Pancreas (tissue), 10 donors: ENCODE measurements around the gene AAR2. TPM values are rescaled to one million over a fixed set of nuclear protein-coding genes. Genes with fewer than 3 reads are reported as not detected.

Source experiments
- ATAC-seq, 4 donors: fragments of 200-7000 bp; cut with Tn5 transposase; one replicate each; pipeline versions ENCODE4 v1.8.0 to v1.9.1; 2020; ENCODE audit warnings: mild to moderate bottlenecking in 4 of 4, moderate library complexity in 4 of 4
- DNase-seq, 6 donors: peaks; one replicate each; pipeline ENCODE4 v3.0.0-alpha.2; 2020
- FAIRE-seq: peaks from 2 replicates; lab custom pipeline; 2012; peaks lifted over from hg19 to GRCh38; lab: Jason Lieb, UNC
- H3K27ac ChIP-seq, 4 donors: fragments of 200-600 bp; sonication (generic); 1 replicate in 3 of 4; 2 replicates in 1 of 4; pipeline versions ENCODE4 v1.5.0 to v1.8.0; 2020
- H3K27me3 ChIP-seq, 4 donors: fragments of 200-600 bp; one replicate each; pipeline ENCODE4 v1.8.0; 2021
- H3K36me3 ChIP-seq, 3 donors: fragments of 200-600 bp; sonication (generic) in 1 of 3; one replicate each; pipeline versions ENCODE4 v1.5.0 to v1.8.0; 2020 to 2021
- H3K4me1 ChIP-seq, 3 donors: fragments of 200-600 bp; one replicate each; pipeline ENCODE4 v1.8.0; 2021
- H3K4me3 ChIP-seq, 4 donors: fragments of 200-600 bp; sonication (generic) in 2 of 4; one replicate each; pipeline versions ENCODE4 v1.5.0 to v1.8.0; 2020 to 2021
- H3K9me3 ChIP-seq, 4 donors: fragments of 200-600 bp; one replicate each; pipeline ENCODE4 v1.8.0; 2021
- WGBS, 2 donors: extraction: QIAGEN DNeasy Blood & Tissue Kit; methylation state at CpG; one replicate each; pipeline ENCODE4 v1.1.7; 2013; 5-methylcytosine and 5-hydroxymethylcytosine counted together
- intact Hi-C, 3 donors: fragments of 100-400 bp; cut with DNase I; formaldehyde crosslinking; loops; one replicate each; pipeline versions ENCODE4 v1.11.1 to v1.14.2; 2022
- polyA plus RNA-seq, 2 donors: library from polyadenylated mRNA; stranded (reverse); fragments of 200-250 nt; gene quantifications; one replicate each; pipeline ENCODE4 v1.2.3, GENCODE V29; 2013
- total RNA-seq, 6 donors: library from RNA; stranded (reverse); fragmentation: NEBNext Ultra II Directional in 4 of 6; extraction: Animal tissue kit (Norgen Biotek cat#: 25700) in 4 of 6; gene quantifications; one replicate each; pipeline versions ENCODE4 v1.2.1 to v1.2.4, GENCODE V29; 2021 to 2023
- TF ChIP-seq, protein P1 (sequence below), 4 donors: fragments of 200-600 bp; sonication (generic) in 3 of 4; IDR thresholded peaks; one replicate each; pipeline versions ENCODE4 v1.5.0 to v1.8.0; 2021; ENCODE audit warnings: antibody characterized with exemption in 4 of 4
- donor health status: healthy with polysubstance abuse.
- donor health status: DM: no; HTN: no; CAD: no; lungs with moderate emphysema.
- donor health status: DM: no; HTN: no; CAD: no.
- donor health status: control.
- donor health status: control.
- donor health status: Bipolar disorder and iron deficiency.
- donor health status: DM: yes; HTN: yes; CAD: no.
- donor health status: DM: no; HTN: no; CAD: no.
- donor health status: DM: no; HTN: no; CAD: no.
- donor health status: DM: yes; HTN: yes; CAD: no.

Gene AAR2
- total and polyA plus RNA-seq, 8 donors = 7.0 to 18.0 (median 9.5) TPM

DNA sequence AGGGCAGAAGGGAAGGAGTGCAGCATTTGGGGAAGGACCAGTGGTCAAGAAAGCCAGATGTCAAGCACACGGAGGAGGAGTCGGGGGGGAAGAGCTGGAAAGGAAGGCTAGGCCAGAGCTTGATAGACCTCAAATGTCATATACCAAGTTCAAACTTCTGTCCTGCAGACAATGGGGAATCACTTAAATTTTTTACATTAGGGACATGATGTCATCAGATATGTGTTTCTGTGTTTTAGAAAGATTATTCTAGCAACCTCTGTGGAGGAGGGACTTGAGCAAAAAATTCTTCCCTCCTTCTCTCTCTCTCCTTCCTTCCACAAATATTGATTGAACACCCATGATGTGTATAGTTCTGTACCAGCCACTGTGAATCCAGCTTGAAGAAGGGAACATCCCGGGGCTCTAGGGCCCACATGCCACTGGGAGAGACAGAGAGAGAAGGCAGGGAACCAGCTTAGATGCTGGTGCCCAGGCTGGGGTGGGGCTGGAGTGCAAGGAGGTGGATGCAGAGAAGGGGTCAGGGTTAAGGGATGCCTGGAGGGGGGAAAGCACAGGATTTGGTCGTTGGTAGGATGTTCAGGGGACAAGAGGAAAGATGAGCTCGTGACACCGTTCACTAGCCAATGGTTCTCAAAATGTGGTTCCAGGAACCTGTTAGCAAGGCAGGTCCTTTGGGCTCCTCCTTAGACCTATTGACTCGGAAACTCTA, 19.8 kb upstream of the AAR2 start:
- no peak overlapping the region for H3K4me3 ChIP-seq
- no peaks in the 10 kb centered on the region for H3K4me1 ChIP-seq
- TF ChIP-seq, protein P1, sequence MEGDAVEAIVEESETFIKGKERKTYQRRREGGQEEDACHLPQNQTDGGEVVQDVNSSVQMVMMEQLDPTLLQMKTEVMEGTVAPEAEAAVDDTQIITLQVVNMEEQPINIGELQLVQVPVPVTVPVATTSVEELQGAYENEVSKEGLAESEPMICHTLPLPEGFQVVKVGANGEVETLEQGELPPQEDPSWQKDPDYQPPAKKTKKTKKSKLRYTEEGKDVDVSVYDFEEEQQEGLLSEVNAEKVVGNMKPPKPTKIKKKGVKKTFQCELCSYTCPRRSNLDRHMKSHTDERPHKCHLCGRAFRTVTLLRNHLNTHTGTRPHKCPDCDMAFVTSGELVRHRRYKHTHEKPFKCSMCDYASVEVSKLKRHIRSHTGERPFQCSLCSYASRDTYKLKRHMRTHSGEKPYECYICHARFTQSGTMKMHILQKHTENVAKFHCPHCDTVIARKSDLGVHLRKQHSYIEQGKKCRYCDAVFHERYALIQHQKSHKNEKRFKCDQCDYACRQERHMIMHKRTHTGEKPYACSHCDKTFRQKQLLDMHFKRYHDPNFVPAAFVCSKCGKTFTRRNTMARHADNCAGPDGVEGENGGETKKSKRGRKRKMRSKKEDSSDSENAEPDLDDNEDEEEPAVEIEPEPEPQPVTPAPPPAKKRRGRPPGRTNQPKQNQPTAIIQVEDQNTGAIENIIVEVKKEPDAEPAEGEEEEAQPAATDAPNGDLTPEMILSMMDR (IDR thresholded peaks at IDR 0.05) = no peak
- no peaks in the 10 kb centered on the region for H3K27me3 ChIP-seq
- H3K27ac ChIP-seq = no peak overlapping the region
- H3K9me3 ChIP-seq = no peaks in the 10 kb centered on the region
- peaks cover 0 to 13% (median 0%) of the 10 kb centered on the region in 3 donors for H3K36me3 ChIP-seq
- FAIRE-seq = no peak
- 78 to 87% methylated on average over 7 of the region's 7 CpGs for WGBS, 2 donors
- ATAC-seq = no peak
- DNase-seq = no peak
- intact Hi-C loops = no loop called here

GRCh38 chr20:36217226-36217625, 19.1 kb upstream of the AAR2 start:
- Histone ChIP-seq H3K4me3 (no peak overlapping the region), H3K36me3 (peaks cover 0 to 13% (median 0%) of the 10 kb centered on the region in 3 donors), H3K9me3 (no peaks in the 10 kb centered on the region), H3K27ac (no peak overlapping the region), H3K4me1 (no peaks in the 10 kb centered on the region), H3K27me3 (no peaks in the 10 kb centered on the region)
- ATAC-seq (no peak), FAIRE-seq (no peak), DNase-seq (no peak)
- WGBS, 2 donors = 68 to 71% methylated on average over 4 of the region's 4 CpGs
- TF ChIP-seq, protein P1 (IDR thresholded peaks at IDR 0.05) = no peak
- intact Hi-C loops = no loop called here

- WGBS, 2 donors = 73 to 79% methylated on average over 16 of the region's 16 CpGs
- no peaks in the 10 kb centered on the region for H3K9me3 ChIP-seq
- TF ChIP-seq, protein P1 (IDR thresholded peaks at IDR 0.05) = no peak
- DNase-seq (no peak), ATAC-seq (no peak), FAIRE-seq (no peak)
- no peak overlapping the region for H3K27ac ChIP-seq
- H3K27me3 ChIP-seq = no peaks in the 10 kb centered on the region
- intact Hi-C loops = no loop called here
- H3K4me1 ChIP-seq = no peaks in the 10 kb centered on the region
- peaks cover 0 to 9% (median 0%) of the 10 kb centered on the region in 3 donors for H3K36me3 ChIP-seq
- H3K4me3 ChIP-seq = no peak overlapping the region
These were observed 17.8 kb upstream of the AAR2 start for GRCh38 chr20:36218380-36219064.

GRCh38 chr20:36219671-36220220, 16.5 kb upstream of the AAR2 start:
- Histone ChIP-seq H3K36me3 (peaks cover 0 to 14% (median 0%) of the 10 kb centered on the region in 3 donors), H3K4me3 (no peak overlapping the region), H3K9me3 (no peaks in the 10 kb centered on the region), H3K27ac (no peak overlapping the region), H3K27me3 (no peaks in the 10 kb centered on the region), H3K4me1 (no peaks in the 10 kb centered on the region)
- FAIRE-seq = no peak
- WGBS, 2 donors = 87 to 93% methylated on average over 17 of the region's 17 CpGs
- TF ChIP-seq, protein P1 (IDR thresholded peaks at IDR 0.05) = no peak
- intact Hi-C loops = no loop called here
- ATAC-seq = no peak
- no peak for DNase-seq
